Measurements from ENCODE around the gene TANC1.

GRCh38 chr2:159108181-159108893 is 139.9 kb downstream of the TANC1 start:
- no peak for TF ChIP-seq POLR2AphosphoS5 (IDR thresholded peaks at IDR 0.05; ENCODE audit: low read depth, low read length)
- no peak for TF ChIP-seq TAF1 (IDR thresholded peaks at IDR 0.05; ENCODE audit: borderline replicate concordance, low read depth, low read length)

All from GM12892 (cell line).